ENCODE data around the gene TAPT1. TPM values are rescaled to one million over a fixed set of nuclear protein-coding genes. Genes with fewer than 3 reads are reported as not detected.

The TAPT1 gene
- polyA plus RNA-seq, 1 of the 3 experiments (the other 2 are of a cell fraction): 6.2 TPM

DNA sequence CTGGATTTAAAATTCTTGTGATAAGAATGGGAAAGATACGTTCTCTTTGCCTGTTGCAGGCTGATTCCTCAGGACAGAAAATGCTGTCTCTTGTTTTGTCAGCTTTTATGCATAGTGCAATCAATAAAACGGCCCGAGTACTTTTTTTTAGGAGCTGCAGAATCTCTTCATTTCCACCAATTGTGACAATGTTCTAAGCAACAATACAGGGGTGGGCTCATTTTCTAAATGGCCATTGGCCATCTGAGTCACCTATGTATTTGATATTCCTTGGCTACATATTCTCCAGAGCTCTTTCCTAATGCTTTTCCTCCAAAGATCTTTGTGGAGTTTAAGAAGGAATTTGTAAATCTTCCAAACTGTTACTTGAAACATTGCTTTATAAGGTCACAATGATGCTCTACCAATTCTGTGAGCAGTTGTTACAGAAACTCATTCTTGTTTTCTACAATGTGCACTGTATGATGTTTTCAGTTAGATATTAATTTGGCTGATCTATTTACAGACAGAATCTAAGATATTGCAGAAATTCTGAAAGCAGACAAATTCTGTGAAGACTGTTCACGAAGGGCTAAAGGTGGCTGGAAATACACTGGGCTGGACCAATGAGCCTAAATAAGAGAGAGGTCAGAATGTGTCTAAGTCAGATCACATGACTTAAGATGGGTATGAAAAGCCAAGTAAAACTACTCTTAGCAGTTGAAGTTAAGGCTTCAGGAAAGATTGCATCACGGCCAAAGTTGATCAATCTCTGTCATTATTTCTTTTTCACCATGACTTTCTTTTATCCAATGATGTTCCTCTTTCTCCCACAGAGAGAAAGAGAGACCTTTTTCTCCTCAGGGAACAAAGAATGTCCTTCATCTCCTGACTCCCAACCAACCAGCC, 33.4 kb downstream of the TAPT1 start:
- TF ChIP-seq MEF2A (IDR thresholded peaks at IDR 0.05; ENCODE audit: borderline replicate concordance, low read depth): no peak
- TF ChIP-seq, protein P1, sequence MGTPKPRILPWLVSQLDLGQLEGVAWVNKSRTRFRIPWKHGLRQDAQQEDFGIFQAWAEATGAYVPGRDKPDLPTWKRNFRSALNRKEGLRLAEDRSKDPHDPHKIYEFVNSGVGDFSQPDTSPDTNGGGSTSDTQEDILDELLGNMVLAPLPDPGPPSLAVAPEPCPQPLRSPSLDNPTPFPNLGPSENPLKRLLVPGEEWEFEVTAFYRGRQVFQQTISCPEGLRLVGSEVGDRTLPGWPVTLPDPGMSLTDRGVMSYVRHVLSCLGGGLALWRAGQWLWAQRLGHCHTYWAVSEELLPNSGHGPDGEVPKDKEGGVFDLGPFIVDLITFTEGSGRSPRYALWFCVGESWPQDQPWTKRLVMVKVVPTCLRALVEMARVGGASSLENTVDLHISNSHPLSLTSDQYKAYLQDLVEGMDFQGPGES (IDR thresholded peaks at IDR 0.05; ENCODE audit: low read depth, low read length): no peak
- TF ChIP-seq, protein P2, sequence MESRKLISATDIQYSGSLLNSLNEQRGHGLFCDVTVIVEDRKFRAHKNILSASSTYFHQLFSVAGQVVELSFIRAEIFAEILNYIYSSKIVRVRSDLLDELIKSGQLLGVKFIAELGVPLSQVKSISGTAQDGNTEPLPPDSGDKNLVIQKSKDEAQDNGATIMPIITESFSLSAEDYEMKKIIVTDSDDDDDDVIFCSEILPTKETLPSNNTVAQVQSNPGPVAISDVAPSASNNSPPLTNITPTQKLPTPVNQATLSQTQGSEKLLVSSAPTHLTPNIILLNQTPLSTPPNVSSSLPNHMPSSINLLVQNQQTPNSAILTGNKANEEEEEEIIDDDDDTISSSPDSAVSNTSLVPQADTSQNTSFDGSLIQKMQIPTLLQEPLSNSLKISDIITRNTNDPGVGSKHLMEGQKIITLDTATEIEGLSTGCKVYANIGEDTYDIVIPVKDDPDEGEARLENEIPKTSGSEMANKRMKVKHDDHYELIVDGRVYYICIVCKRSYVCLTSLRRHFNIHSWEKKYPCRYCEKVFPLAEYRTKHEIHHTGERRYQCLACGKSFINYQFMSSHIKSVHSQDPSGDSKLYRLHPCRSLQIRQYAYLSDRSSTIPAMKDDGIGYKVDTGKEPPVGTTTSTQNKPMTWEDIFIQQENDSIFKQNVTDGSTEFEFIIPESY (IDR thresholded peaks at IDR 0.05; ENCODE audit: borderline replicate concordance, low read depth): no peak
- TF ChIP-seq CHD2 (IDR thresholded peaks at IDR 0.05; ENCODE audit: low read length, partially characterized antibody): no peak
- no peak for TF ChIP-seq SMC3 (IDR thresholded peaks at IDR 0.05; ENCODE audit: low read depth, low read length)
- TF ChIP-seq POLR2AphosphoS5 (IDR thresholded peaks at IDR 0.05; ENCODE audit: low read depth, low read length): no peak
- TF ChIP-seq, protein P3, sequence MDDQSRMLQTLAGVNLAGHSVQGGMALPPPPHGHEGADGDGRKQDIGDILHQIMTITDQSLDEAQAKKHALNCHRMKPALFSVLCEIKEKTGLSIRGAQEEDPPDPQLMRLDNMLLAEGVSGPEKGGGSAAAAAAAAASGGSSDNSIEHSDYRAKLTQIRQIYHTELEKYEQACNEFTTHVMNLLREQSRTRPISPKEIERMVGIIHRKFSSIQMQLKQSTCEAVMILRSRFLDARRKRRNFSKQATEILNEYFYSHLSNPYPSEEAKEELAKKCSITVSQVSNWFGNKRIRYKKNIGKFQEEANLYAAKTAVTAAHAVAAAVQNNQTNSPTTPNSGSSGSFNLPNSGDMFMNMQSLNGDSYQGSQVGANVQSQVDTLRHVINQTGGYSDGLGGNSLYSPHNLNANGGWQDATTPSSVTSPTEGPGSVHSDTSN (IDR thresholded peaks at IDR 0.05): no peak
- TF ChIP-seq GATA2 (CRISPR knock-in tag; IDR thresholded peaks at IDR 0.05): no peak
- no peak for TF ChIP-seq FOXM1 (IDR thresholded peaks at IDR 0.05; ENCODE audit: low read depth)
- no peak for TF ChIP-seq NRF1 (IDR thresholded peaks at IDR 0.05; ENCODE audit: low read depth, low read length)
- TF ChIP-seq, protein P4, sequence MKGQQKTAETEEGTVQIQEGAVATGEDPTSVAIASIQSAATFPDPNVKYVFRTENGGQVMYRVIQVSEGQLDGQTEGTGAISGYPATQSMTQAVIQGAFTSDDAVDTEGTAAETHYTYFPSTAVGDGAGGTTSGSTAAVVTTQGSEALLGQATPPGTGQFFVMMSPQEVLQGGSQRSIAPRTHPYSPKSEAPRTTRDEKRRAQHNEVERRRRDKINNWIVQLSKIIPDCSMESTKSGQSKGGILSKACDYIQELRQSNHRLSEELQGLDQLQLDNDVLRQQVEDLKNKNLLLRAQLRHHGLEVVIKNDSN (IDR thresholded peaks at IDR 0.05; ENCODE audit: borderline replicate concordance, low read depth): no peak
- TF ChIP-seq EP300 (IDR thresholded peaks at IDR 0.05; ENCODE audit: borderline replicate concordance in 1 of 2, low read depth in 1 of 2, low read length in 1 of 2): no peak
- TF ChIP-seq FOSL2 (IDR thresholded peaks at IDR 0.05; ENCODE audit: borderline replicate concordance, low read depth): no peak
- TF ChIP-seq, protein P5, sequence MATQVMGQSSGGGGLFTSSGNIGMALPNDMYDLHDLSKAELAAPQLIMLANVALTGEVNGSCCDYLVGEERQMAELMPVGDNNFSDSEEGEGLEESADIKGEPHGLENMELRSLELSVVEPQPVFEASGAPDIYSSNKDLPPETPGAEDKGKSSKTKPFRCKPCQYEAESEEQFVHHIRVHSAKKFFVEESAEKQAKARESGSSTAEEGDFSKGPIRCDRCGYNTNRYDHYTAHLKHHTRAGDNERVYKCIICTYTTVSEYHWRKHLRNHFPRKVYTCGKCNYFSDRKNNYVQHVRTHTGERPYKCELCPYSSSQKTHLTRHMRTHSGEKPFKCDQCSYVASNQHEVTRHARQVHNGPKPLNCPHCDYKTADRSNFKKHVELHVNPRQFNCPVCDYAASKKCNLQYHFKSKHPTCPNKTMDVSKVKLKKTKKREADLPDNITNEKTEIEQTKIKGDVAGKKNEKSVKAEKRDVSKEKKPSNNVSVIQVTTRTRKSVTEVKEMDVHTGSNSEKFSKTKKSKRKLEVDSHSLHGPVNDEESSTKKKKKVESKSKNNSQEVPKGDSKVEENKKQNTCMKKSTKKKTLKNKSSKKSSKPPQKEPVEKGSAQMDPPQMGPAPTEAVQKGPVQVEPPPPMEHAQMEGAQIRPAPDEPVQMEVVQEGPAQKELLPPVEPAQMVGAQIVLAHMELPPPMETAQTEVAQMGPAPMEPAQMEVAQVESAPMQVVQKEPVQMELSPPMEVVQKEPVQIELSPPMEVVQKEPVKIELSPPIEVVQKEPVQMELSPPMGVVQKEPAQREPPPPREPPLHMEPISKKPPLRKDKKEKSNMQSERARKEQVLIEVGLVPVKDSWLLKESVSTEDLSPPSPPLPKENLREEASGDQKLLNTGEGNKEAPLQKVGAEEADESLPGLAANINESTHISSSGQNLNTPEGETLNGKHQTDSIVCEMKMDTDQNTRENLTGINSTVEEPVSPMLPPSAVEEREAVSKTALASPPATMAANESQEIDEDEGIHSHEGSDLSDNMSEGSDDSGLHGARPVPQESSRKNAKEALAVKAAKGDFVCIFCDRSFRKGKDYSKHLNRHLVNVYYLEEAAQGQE (IDR thresholded peaks at IDR 0.05; ENCODE audit: low read depth, low read length): no peak
- no peak for TF ChIP-seq NFIC (IDR thresholded peaks at IDR 0.05; ENCODE audit: borderline replicate concordance)
- TF ChIP-seq, protein P6, sequence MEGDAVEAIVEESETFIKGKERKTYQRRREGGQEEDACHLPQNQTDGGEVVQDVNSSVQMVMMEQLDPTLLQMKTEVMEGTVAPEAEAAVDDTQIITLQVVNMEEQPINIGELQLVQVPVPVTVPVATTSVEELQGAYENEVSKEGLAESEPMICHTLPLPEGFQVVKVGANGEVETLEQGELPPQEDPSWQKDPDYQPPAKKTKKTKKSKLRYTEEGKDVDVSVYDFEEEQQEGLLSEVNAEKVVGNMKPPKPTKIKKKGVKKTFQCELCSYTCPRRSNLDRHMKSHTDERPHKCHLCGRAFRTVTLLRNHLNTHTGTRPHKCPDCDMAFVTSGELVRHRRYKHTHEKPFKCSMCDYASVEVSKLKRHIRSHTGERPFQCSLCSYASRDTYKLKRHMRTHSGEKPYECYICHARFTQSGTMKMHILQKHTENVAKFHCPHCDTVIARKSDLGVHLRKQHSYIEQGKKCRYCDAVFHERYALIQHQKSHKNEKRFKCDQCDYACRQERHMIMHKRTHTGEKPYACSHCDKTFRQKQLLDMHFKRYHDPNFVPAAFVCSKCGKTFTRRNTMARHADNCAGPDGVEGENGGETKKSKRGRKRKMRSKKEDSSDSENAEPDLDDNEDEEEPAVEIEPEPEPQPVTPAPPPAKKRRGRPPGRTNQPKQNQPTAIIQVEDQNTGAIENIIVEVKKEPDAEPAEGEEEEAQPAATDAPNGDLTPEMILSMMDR (IDR thresholded peaks at IDR 0.05): no peak
- TF ChIP-seq, protein P7, sequence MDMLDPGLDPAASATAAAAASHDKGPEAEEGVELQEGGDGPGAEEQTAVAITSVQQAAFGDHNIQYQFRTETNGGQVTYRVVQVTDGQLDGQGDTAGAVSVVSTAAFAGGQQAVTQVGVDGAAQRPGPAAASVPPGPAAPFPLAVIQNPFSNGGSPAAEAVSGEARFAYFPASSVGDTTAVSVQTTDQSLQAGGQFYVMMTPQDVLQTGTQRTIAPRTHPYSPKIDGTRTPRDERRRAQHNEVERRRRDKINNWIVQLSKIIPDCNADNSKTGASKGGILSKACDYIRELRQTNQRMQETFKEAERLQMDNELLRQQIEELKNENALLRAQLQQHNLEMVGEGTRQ (IDR thresholded peaks at IDR 0.05; ENCODE audit: borderline replicate concordance, low read depth, low read length): no peak
- Histone ChIP-seq H3K9ac (no peak overlapping the region), H3K9me3 (no peaks in the 10 kb centered on the region), H4K20me1 (ENCODE audit: insufficient read depth) (no peaks in the 10 kb centered on the region), H3K4me3 (ENCODE audit: low read depth in 2 of 2, low read length in 1 of 2) (no peak overlapping the region), H3K9me2 (no peaks in the 10 kb centered on the region), H3F3A (replicated peaks; ENCODE audit: insufficient read depth) (no peaks in the 10 kb centered on the region), H2AFZ (ENCODE audit: low read depth) (no peak overlapping the region), H3K36me3 (replicated peaks in 1 of 2; ENCODE audit: control insufficient read depth in 1 of 2, insufficient read depth in 2 of 2, low read length in 1 of 2) (peaks cover 17 to 37% of the 10 kb centered on the region in 2 experiments), H3K4me1 (ENCODE audit: control insufficient read depth in 1 of 2, insufficient read depth in 2 of 2, low read depth in 1 of 2, low read length in 1 of 2) (peaks cover under 1 to 12% of the 10 kb centered on the region in 2 experiments), H3K27ac (ENCODE audit: low read depth in 2 of 2, low read length in 1 of 2) (no peak overlapping the region), H3K4me2 (no peak overlapping the region), H3K27me3 (ENCODE audit: insufficient read depth) (no peaks in the 10 kb centered on the region), H3K79me2 (ENCODE audit: insufficient read depth) (no peaks in the 10 kb centered on the region; the same call in 1 of the 2 replicates)
- DNase-seq: no peak
- 93% methylated on average over 5 of the region's 5 CpGs for WGBS (ENCODE audit: low lambda C conversion rate)
- ChIA-PET POLR2A (no interaction called here), CTCF (interaction anchor here (1.4 to 2.2 kb wide), 2 partner anchors 8 to 13 kb away, joined by 3 to 11 read pairs; no protein-coding TSS in a partner anchor)
